DOHH2 (cell line): ENCODE measurements around the gene PLCG2.

Experiments used
- H3F3A ChIP-seq: fragments of 200-600 bp; sonication (generic), shearing (Covaris generic); 2 replicates; pipeline ENCODE4 v1.6.0; 2016; ENCODE audit warnings: antibody characterized with exemption, mild to moderate bottlenecking; ENCODE audit not compliant: control insufficient read depth, insufficient read depth
- H3K27ac ChIP-seq: fragments of 200-600 bp; sonication (generic); 2 replicates; pipeline ENCODE4 v1.5.1; 2014; ENCODE audit warnings: low read depth, mild to moderate bottlenecking, low read length, moderate library complexity
- H3K27me3 ChIP-seq: fragments of 200-600 bp; sonication (generic); 2 replicates; pipeline ENCODE4 v1.6.1; 2014; ENCODE audit warnings: mild to moderate bottlenecking, low read length, mixed read lengths; ENCODE audit not compliant: control insufficient read depth
- H3K36me3 ChIP-seq: fragments of 200-600 bp; sonication (generic); 2 replicates; pipeline ENCODE4 v1.6.1; 2014; ENCODE audit warnings: mild to moderate bottlenecking, low read length, moderate library complexity, mixed read lengths; ENCODE audit not compliant: control insufficient read depth
- H3K4me1 ChIP-seq: fragments of 200-600 bp; sonication (generic); 2 replicates; pipeline ENCODE4 v1.6.1; 2014; ENCODE audit warnings: mild to moderate bottlenecking, low read length, mixed read lengths; ENCODE audit not compliant: control insufficient read depth
- H3K4me2 ChIP-seq: fragments of 200-600 bp; sonication (generic); 2 replicates; pipeline ENCODE4 v1.6.0; 2014; ENCODE audit warnings: mild to moderate bottlenecking, low read length, moderate library complexity
- H3K4me3 ChIP-seq: fragments of 200-600 bp; sonication (generic); 2 replicates; pipeline ENCODE4 v1.5.1; 2014; ENCODE audit warnings: mild to moderate bottlenecking, low read length, mixed read lengths
- H3K79me2 ChIP-seq: fragments of 200-600 bp; sonication (generic); 2 replicates; pipeline ENCODE4 v1.6.1; 2014; ENCODE audit warnings: mild to moderate bottlenecking, low read length, mixed read lengths; ENCODE audit not compliant: control insufficient read depth
- H3K9me2 ChIP-seq: fragments of 200-600 bp; sonication (generic); replicated peaks from 2 replicates; pipeline ENCODE4 v1.6.1; 2014; ENCODE audit warnings: mild to moderate bottlenecking, low read length, mixed read lengths; ENCODE audit not compliant: control insufficient read depth
- H3K9me3 ChIP-seq: fragments of 200-600 bp; sonication (generic); 2 replicates; pipeline ENCODE4 v1.6.1; 2014; ENCODE audit warnings: antibody characterized with exemption, low read length, mixed read lengths; ENCODE audit not compliant: control insufficient read depth, insufficient read depth
- H4K20me1 ChIP-seq: fragments of 200-600 bp; sonication (generic); 2 replicates; pipeline ENCODE4 v1.6.0; 2014; ENCODE audit warnings: low read depth, mild to moderate bottlenecking, antibody characterized with exemption, low read length, moderate library complexity; ENCODE audit not compliant: control insufficient read depth, insufficient read depth
- CTCF ChIP-seq: fragments of 200-600 bp; sonication (generic); IDR thresholded peaks from one replicate; pipeline ENCODE4 v1.5.1; 2014; ENCODE audit warnings: antibody characterized with exemption, mild to moderate bottlenecking, low read depth, low read length; ENCODE audit not compliant: poor library complexity, severe bottlenecking
- EZH2phosphoT487 ChIP-seq: fragments of 200-600 bp; sonication (generic); IDR thresholded peaks from 2 replicates; pipeline ENCODE4 v1.6.1; 2017; ENCODE audit warnings: borderline replicate concordance, mild to moderate bottlenecking, antibody characterized with exemption, low read length, moderate library complexity, mixed read lengths

The PLCG2 gene

GRCh38 chr16:81816351-81816750 is 37.3 kb downstream of the PLCG2 start:
- Histone ChIP-seq H3F3A (peaks cover 55% of the 10 kb centered on the region), H3K36me3 (peaks cover 44% of the 10 kb centered on the region), H4K20me1 (no peaks in the 10 kb centered on the region), H3K4me2 (peak overlapping the region; percentile 99), H3K9me3 (no peaks in the 10 kb centered on the region), H3K4me3 (peak overlapping the region; percentile 76), H3K27ac (peak overlapping the region; percentile 100), H3K9me2 (no peaks in the 10 kb centered on the region), H3K4me1 (peaks cover 94% of the 10 kb centered on the region), H3K79me2 (peaks cover 88% of the 10 kb centered on the region), H3K27me3 (no peaks in the 10 kb centered on the region)
- TF ChIP-seq EZH2phosphoT487 (no peak), CTCF (no peak)

GRCh38 chr16:81816793-81817210 is 37.7 kb downstream of the PLCG2 start:
- Histone ChIP-seq H3F3A (peaks cover 58% of the 10 kb centered on the region), H3K4me3 (peak overlapping the region; percentile 76), H4K20me1 (no peaks in the 10 kb centered on the region), H3K79me2 (peaks cover 84% of the 10 kb centered on the region), H3K9me2 (no peaks in the 10 kb centered on the region), H3K27me3 (no peaks in the 10 kb centered on the region), H3K4me1 (peaks cover 92% of the 10 kb centered on the region), H3K4me2 (peak overlapping the region; percentile 99), H3K27ac (peak overlapping the region; percentile 100), H3K36me3 (peaks cover 42% of the 10 kb centered on the region), H3K9me3 (no peaks in the 10 kb centered on the region)
- no peak for TF ChIP-seq EZH2phosphoT487
- no peak for TF ChIP-seq CTCF

GRCh38 chr16:81817296-81817695 is 38.2 kb downstream of the PLCG2 start:
- H3K9me2 ChIP-seq: no peaks in the 10 kb centered on the region
- no peaks in the 10 kb centered on the region for H4K20me1 ChIP-seq
- H3K4me1 ChIP-seq: peaks cover 96% of the 10 kb centered on the region
- peak overlapping the region; percentile 100 for H3K27ac ChIP-seq
- peak overlapping the region; percentile 99 for H3K4me2 ChIP-seq
- H3K79me2 ChIP-seq: peaks cover 85% of the 10 kb centered on the region
- peaks cover 63% of the 10 kb centered on the region for H3F3A ChIP-seq
- H3K36me3 ChIP-seq: peaks cover 46% of the 10 kb centered on the region
- no peaks in the 10 kb centered on the region for H3K27me3 ChIP-seq
- TF ChIP-seq CTCF (no peak), EZH2phosphoT487 (no peak)
- H3K4me3 ChIP-seq: peak overlapping the region; percentile 76
- no peaks in the 10 kb centered on the region for H3K9me3 ChIP-seq
